ENCODE measurements around the gene METTL17. TPM values are rescaled to one million over a fixed set of nuclear protein-coding genes. Genes with fewer than 3 reads are reported as not detected.
A peak's percentile ranks its signal among the peaks of the same experiment; 100 is the strongest.
"Not testable (repeated sequence)": the region's sequence is repeated elsewhere in the genome, so short reads cannot be mapped to it uniquely, and the experiment has no call there.

METTL17 gene
- total RNA-seq, 1 donor from 2014 or later, result 70.0 TPM

DNA sequence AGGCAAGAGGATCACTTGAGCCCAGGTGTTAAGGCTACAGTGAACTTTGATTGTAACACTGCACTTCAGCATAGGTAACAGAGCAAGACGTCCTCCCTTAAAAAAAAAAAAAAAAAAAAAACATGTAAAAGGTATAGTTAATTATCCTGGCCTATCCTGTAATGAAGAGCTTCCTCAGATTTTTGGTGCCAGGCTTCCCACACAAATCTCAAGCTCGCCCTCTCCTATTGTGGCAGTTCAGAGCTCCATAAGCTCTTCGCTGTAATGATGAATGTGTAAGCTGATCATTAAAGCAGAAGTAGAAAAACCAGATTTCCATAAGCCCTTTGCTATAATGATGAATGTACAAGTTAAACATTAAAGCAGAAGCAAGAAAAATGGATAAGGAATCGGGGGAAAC is 7.3 kb downstream of the METTL17 start:
- DNase-seq (ENCODE audit: low spot score), result no peak

DNA sequence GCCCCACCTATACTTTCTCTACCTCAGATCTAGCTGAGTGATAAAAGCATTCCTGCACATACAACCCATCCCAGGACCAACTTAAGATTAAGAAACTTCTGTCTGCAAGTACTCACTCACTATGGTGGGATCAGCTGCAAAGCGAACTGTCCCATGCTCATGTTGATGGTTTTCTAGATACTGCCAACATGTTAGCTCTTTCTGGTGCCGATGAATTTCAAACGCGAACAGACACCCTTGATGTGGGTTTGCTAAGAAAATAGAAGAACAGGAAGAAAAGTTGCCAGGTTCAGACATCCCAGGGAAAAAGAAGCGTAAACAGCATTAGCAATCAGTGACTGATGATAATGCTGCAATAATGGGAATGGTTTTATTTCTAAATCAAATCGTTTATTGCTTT is 7.8 kb downstream of the METTL17 start:
- DNase-seq (ENCODE audit: low spot score), result no peak

DNA sequence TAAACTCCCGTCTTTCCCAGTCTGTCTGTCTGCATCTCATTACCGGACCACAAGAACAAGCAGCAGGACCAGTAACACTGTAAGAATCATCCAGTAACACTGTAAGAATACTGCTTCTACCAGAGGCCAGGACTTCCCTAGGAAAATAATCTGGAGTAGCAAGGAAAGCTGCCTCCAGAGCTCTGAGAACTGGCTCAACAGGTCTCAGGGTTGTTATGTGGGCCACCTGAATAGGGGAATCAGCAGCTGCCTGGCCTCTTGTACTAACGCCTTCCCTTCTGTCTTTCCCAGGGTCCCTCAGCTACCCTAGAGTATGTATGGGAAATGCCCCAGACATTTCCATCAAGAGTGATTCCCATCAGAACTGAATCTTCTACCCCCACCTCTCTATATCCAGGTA is 8.4 kb downstream of the METTL17 start:
- no peak for DNase-seq (ENCODE audit: low spot score)

DNA sequence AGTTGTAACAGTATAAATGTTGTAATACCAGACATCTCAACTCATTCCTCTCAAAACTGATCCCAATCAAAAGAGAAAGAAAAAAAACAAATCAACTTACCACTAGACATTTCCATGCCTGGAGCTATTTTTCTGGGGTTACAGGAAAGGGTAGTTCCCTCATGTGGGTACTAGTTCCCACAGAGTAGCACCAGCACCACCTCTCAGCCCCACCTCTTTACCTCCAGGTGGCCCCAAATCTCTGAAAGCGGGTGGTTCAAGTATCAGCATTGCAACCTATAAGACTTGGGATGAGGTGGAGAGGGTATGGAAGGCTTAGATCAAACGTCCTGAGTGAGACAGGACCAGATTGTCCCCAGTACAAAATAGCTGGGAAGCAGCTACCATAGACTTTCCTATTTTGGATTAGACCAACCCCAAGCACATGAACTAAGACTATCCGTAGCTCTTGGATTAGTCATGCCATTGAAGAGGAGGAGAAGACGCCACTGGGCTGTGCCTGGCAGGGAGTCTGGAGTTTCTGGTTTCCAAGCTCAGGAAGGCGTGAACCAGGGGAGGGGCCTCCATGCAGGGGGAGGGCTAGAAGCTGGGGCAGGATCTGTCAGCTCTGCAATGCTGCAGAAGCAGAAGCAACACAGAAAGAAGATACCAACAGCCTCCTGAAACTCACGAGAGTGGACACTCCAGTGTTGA is 9.0 kb downstream of the METTL17 start, which contains the start of gene SLC39A2:
Gene SLC39A2 (plus strand): TSS at position 620 of the 693 bp plus-strand sequence. CDS start 154 bp downstream, outside the sequence.
- DNase-seq (ENCODE audit: low spot score), result peak; percentile 72

DNA sequence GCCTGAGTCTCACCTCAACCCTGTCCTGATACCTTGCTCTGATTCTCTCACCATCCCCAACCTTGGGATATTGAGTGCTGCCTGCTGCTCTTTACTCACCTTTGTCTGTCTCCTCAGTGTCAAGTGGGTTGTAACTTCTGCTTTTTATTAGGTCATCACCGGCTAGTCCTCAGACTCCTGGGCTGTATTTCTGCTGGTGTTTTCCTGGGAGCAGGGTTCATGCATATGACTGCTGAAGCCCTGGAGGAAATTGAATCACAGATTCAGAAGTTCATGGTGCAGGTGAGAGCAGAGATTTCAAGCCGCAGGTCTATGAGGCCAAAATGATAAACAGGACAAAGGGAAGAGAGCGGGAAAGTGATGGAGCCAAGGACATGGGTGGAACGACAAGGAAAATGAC is 9.8 kb downstream of the METTL17 start:
- no peak for DNase-seq (ENCODE audit: low spot score)

DNA sequence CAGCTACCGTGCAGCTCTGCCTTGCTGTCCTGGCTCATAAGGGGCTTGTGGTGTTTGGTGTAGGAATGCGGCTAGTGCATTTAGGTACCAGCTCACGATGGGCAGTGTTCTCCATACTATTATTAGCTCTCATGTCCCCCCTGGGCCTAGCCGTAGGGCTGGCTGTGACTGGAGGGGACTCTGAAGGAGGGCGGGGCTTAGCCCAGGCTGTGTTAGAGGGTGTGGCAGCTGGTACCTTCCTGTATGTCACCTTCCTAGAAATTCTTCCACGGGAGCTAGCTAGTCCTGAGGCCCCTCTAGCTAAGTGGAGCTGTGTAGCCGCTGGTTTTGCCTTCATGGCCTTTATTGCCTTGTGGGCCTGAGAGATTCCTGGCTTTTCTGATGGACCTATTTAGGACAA is 11.4 kb downstream of the METTL17 start:
- DNase-seq (ENCODE audit: low spot score), result no peak

DNA sequence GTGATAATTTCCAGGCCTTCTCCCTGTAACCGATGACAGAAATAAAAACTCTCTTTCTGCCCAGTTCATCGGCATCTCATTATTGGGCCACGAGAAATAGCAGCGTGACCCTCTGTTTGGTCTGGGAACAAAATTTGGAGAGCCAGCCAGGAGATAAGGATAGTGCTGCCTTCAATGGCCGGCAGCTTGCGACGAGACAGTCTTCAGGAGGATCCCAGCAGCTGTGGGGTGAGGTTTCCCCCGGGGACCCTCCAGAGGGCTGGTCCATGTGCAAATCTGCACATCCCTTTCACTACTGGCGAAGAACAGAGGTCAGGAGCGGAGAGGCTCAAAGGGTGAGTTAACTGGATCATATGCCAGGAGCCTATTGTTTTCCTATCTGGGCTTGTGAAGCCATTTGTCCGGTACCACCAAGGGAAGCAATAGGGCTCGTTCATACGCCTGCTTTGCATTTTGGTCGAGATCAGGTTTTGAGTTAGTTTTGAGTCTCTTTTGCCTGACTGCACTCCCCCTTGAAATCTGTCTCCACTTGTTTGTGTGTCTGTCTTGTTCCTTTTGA is 14.1 kb downstream of the METTL17 start:
- DNase-seq (ENCODE audit: low spot score), result no peak

DNA sequence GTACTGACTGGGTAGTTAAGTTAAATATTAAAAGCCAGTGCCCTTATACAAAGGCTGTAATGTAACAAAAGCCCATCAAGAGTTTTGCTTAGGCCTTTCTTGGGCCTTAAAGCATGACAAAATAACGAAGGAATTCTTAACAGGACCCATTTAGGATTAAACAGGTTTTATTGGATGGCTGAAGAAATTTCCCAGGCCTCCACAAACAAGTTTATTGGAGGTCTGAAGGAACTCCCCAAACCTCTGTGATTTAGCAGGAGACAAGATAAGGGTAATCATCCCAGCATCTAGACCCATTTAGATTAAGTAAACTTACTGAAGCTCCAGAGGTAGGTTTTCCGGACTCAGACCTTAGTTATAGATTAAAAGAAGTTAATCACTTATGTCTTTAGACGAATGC is 19.9 kb downstream of the METTL17 start:
- DNase-seq (ENCODE audit: low spot score), result not testable (repeated sequence)

DNA sequence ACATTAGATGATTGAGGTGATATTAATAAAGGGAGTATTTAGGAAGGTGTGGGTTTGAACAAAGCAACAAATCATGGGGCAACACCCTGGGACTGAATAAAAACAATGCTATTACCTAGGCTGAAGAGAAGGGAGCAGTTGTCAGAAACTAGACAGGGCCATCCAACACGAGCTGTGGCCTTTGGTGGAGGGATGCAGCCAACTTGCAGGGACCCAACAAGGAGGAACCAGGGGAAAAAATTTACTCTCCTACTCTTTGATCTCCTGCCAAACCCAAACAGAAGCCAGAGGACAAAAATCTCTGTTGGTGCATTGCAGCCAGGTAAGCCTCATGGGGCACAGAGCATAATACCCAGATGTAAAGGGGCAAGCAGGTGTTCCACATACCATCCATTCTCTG is 21.4 kb downstream of the METTL17 start:
- no peak for DNase-seq (ENCODE audit: low spot score)

DNA sequence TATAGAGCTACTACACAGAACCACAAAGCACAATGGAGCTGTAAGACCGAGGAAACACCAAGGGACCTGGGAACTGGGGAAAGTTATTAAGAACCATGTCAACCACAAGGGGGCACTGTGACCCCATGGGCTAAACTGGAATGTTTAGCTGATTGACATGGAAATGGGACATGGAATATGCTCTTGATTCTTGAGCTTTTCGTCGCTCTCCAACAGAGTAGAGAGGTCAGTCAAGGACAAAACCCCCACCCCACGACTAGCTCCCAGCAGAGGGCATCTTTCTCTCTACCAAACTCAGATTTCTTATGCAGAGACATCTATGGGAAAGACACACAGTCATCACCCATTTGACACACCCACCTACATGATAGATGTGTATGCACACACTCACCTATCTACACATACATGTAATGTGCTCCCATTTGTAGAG is 25.0 kb downstream of the METTL17 start:
- DNase-seq (ENCODE audit: low spot score), result peak; percentile 85

DNA sequence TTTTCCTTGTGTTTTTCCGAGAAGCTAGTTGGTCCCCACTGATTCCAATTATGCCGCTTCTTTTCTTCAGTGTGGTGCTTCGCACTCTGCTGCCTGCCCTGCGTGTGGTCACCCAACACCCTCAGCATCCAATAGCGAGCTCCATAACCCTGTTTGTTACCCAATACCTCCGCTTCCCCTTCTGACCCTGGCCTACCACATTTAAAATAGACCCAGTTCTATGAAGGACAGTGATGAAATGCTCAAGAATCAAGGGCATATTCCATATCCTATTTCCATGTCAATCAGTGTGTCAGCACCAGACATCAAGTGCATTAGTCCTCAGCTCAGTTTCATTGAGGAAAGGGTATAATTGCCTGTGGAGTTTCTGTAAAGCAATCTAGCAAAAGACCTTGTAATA is 25.5 kb downstream of the METTL17 start:
- no peak for DNase-seq (ENCODE audit: low spot score)

DNA sequence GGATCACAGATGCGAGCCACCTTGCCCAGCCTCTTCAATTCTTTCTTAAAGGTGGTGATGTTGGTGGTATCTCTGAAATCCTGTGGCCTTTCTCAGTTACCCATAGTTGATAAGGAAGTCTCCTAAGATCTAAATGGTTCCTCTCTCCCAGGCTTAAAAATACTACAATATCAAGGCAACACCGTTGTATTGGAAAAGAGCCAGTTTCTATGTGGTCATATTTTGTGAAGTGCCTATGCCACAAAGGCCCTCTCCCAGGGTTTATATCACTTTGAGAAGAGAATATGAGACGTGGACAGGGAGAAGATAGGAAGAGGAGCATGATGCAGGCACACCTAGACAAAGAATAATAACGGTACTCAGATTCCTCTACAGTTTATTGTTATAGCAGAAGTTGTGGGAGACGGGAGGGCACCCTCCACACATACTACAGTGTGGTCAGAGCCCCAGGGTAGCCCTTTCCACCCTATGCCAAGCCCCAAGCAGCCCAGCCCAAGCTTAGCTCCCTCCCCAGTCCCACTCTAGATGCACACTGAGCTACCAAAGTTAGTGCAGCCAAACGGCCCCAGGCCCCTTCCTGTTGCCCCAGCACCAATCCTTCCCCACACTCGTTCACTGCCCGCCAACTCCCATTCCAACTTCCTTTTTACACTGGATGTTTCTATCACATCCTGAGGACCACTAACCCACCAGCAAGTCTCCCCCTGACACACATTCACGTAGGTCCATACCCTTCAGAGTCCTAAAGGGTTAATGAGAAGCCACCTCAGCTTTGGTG is 26.8 kb downstream of the METTL17 start:
- no peak for DNase-seq (ENCODE audit: low spot score)

DNA sequence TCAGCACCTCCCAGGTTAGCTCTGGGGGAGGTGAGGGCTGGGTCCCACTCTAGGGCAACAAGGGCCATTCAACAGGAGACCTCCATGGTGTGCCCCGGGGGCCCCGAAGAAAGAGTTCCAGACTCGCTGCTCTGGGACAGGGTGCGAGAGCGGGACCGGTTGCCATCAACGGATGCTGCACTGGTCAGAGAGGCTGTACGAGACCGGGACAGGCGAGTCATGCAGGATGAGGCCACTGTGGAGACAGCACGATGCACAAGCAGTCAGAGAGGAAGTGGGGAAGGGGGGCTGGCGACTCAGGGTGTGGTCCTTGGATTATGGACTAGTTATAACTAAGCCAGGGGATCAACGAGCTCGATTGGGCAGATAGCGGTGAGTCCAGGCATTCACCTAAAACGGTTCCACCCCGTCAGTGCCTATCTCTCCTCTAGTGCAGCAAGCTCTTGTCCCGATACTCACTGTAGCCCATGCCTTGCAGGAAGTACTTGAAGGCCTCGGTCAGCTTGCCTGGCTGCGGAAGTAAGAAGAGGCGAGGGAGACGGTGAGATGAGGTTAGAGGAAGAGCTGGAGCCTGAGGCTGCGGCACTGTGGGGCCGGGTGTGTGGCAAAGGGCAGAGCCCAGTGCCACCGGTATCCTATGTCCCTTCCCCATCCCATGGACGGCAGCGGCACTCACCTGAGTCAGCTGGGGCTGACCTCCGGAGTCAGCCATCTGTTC is 27.9 kb downstream of the METTL17 start:
- DNase-seq (ENCODE audit: low spot score), result no peak

DNA sequence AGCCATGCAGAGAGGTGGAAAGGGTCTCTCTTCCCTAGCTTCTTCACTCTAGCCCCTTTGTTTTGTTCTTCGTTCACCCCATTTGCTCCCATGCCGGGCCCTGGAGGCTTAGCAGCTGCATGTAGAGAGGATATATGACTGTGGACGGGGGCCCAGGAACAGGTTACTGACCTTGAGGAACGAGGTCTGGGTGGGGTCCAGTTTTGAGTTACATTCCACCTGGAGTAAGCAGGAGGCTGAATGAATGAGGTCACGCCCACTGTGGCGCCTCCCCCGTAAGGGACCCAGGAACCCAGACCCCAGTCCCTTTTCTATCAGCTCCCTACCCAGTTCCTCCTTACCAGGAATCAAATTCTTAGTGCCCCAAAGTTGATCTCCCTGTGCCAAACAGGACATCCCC is 28.5 kb downstream of the METTL17 start:
- no peak for DNase-seq (ENCODE audit: low spot score)

DNA sequence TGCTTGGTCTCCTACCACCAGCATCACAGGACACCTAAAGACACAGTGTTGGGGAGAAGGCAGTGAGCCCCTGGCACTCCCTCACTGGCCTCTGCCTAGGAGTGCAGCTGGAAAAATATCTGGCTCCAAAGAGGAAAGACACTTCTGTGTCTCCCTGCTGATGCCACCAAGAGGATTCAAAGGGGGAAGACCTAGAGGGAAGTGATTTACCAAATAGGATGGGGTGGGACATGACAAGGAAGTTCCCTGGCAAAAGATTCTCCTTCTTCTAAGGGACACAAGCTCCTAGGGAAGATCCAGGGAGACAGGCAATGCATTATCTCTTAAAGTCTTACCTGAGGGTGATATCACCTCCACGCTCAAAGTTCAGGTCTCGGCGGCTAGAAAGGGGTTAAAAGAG is 29.0 kb downstream of the METTL17 start:
- DNase-seq (ENCODE audit: low spot score), result no peak

DNA sequence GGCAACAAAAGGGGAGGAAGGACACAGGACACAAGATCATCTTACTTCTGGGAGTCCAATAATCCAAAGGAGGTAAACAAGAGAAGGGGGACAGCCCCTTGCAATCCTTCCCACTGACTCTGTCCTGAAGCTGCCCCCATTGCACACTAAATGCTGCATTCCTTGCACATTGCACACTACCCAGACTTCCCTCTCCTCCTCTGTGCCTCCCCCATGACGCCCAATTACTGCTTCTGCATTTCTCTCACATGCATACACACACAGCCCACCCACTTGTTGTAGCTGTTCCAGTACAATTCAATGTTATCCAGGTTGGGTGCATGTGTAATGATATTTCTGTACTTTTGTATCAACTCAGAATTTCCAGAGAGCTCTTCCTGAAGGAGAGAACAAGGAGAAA is 29.6 kb downstream of the METTL17 start:
- no peak for DNase-seq (ENCODE audit: low spot score)

DNA sequence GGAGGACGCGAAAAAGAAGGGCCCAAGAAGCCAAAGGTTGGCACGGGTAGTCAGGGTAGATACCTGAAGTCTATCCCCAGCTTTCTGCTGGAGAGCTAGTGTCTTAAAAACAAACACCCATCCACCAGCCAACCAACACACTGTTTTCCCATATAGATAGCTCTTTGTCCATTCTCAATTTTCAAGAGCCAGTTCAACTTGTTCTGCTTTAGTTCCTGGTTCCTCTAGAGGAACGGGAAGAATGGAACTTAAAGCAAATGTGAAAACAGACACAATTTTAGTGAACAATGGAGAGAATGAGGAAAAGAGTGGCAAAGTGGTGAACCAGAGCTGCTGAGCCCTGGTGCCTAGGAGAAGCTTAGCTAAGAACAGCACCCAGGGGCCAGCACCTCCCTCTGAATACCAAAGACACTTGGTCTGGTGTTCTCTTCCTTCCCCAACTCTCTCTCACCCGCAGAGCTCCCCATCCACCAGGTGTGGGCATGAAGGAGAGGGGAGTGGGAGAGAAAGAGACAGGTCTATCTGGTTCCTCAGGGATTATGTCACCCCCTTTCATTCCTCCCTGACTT is 31.3 kb downstream of the METTL17 start:
- no peak for DNase-seq (ENCODE audit: low spot score)

DNA sequence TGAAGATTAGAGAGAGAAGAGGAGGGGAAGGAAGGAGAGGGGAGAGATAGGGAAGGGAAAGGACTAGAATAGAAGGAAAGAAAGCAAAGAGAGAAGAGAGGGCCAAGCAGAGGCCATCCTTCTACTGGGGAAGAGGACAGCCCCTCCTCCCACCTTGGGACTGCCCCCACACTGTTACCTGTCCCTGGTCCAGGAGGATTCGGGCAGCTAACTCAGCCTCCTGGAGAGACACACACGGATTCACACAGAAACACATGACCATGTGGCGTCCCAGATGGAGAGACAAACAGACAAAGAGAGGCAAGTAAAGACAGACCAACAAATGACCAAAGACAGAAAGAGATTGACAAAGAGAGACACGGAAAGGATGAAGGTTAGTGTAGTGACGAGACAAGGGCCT is 32.9 kb downstream of the METTL17 start:
- no peak for DNase-seq (ENCODE audit: low spot score)

DNA sequence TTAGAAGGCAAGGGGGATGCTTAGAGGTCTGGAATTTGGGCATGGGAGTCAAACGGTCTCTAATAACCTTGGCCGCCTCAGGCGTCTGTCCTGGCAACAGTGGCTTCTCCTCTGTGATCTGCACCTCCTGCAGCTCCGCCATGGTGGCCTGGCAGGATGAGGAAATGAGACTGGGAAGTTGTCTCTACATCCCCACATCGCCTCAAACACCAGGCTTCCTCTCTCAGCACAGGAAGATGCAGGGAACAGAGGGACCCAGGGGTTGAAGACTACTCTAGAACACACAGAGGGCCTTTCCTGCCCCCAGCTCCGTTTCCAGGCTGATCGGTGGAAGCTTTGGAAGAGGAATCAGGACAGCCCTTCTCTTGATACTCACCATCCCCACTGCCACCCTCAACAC is 33.4 kb downstream of the METTL17 start:
- DNase-seq (ENCODE audit: low spot score), result no peak

DNA sequence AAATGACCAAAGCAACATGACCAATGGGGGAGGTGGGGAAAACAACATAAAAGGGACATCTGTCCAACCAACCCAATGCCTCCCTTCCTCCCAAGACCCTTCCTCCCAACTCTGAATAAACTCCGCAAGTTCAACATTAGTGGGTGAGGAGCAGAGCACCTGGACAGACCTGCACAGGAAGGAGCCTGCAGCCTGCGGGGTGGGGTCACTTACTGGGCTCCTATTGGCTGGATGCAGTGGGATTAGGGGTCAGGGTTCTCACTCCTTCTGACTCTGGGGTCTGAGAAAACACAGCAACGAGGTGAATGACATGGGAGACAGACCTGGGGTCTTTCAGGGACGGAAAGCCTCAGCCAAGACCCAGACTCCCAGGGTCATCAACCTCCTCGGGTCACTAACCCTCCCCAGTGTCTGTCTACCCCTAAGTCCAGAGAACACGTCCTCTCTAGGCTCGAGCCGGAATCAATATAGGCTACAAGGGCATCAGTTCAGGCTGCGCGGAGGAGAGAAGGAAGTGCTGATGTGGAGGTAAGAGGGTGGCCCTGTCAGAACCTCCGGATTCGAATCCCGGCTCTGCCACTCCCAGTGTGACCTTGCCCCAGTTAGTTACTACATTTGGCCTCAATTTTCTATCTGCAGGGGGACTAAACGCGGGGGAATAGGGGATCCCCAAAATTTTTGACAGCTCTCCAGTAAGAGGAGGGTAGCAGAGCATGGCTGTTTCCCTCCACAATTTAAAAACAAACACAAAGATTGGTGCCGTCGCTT is 34.2 kb downstream of the METTL17 start:
- DNase-seq (ENCODE audit: low spot score), result no peak
